ENCODE results near the gene ADAM15. TPM values are rescaled to one million over a fixed set of nuclear protein-coding genes. Genes with fewer than 3 reads are reported as not detected.

The ADAM15 gene
- total and polyA plus RNA-seq, 2 of the 8 experiments (the other 6 are each of a cell fraction or from before 2014, with no cell fraction given): 32.9 to 37.6 TPM

GRCh38 chr1:155029513-155030242 is 21.4 kb upstream of the ADAM15 start:
- no peak overlapping the region for H3K56ac ChIP-seq (replicated peaks; ENCODE audit: insufficient read length, low read depth, low read length)
- H4K5ac ChIP-seq (ENCODE audit: insufficient read length, low read depth, low read length): no peak overlapping the region
- no peaks in the 10 kb centered on the region for H3K9me3 ChIP-seq (ENCODE audit: insufficient read depth in 2 of 2, low read depth in 1 of 2, low read length in 1 of 2)
- TF ChIP-seq CTBP2 (IDR thresholded peaks at IDR 0.05; ENCODE audit: borderline replicate concordance, insufficient read depth, insufficient read length, low read length) (no peak), SAP30 (IDR thresholded peaks at IDR 0.05; ENCODE audit: insufficient read depth, insufficient replicate concordance, low read length) (no peak), ATF2 (IDR thresholded peaks at IDR 0.05; ENCODE audit: low read length) (no peak), TAF7 (optimal IDR thresholded peaks at IDR 0.05; ENCODE audit: borderline replicate concordance, low read depth, low read length) (no peak)
- no peak overlapping the region for H3K9ac ChIP-seq (replicated peaks in 1 of 4; ENCODE audit: extremely low read depth in 1 of 4, low read depth in 3 of 4, low read length in 3 of 4)
- H3K4me2 ChIP-seq (ENCODE audit: insufficient read depth in 1 of 2, low read depth in 2 of 2, low read length in 2 of 2): no peak overlapping the region
- no peak overlapping the region for H3K27ac ChIP-seq (ENCODE audit: low read depth, low read length)
- CTCF ChIA-PET (ENCODE audit: partially characterized antibody): interaction anchor here (0.6 to 9.5 kb wide), 8 partner anchors 10 to 1672 kb away, joined by 3 to 76 read pairs (median 10); no protein-coding TSS in a partner anchor
- no peaks in the 10 kb centered on the region for H4K20me1 ChIP-seq (replicated peaks in 1 of 2; ENCODE audit: control insufficient read depth in 1 of 2, insufficient read depth in 2 of 2, low read length in 2 of 2)
- DNase-seq (ENCODE audit: low read depth in 1 of 2, low spot score in 2 of 2) (no peak), FAIRE-seq (no peak)
- H2BK5ac ChIP-seq (ENCODE audit: low read depth, low read length): no peak overlapping the region
- H4K91ac ChIP-seq (replicated peaks; ENCODE audit: insufficient read length, low read length): no peak overlapping the region
- H2BK120ac ChIP-seq (replicated peaks; ENCODE audit: low read depth, low read length): no peak overlapping the region
- no peak overlapping the region for H3K4me3 ChIP-seq (ENCODE audit: extremely low read depth in 1 of 4, insufficient read depth in 2 of 4, low read depth in 3 of 4, low read length in 4 of 4)
- no peak overlapping the region for H3K14ac ChIP-seq (ENCODE audit: insufficient read length)
- WGBS, 2 experiments (ENCODE audit: extremely low coverage in 1 of 2, insufficient coverage in 1 of 2, insufficient read length in 1 of 2, insufficient replicate concordance in 2 of 2, low coverage in 1 of 2, low lambda C conversion rate in 2 of 2, missing lambda C conversion rate in 1 of 2): 91% methylated on average over 16 of the region's 16 CpGs; no CpG with 5 or more reads in 1 of the 2 experiments
- no peaks in the 10 kb centered on the region for H3K36me3 ChIP-seq (ENCODE audit: control insufficient read depth in 2 of 4, insufficient read depth in 4 of 4, low read length in 3 of 4)
- H3K23me2 ChIP-seq (ENCODE audit: low read depth, low read length): no peaks in the 10 kb centered on the region
- H3K4ac ChIP-seq (replicated peaks; ENCODE audit: insufficient read length, low read depth, low read length): no peak overlapping the region
- no peaks in the 10 kb centered on the region for H3K79me1 ChIP-seq (ENCODE audit: low read depth, low read length)
- no peak overlapping the region for H2BK20ac ChIP-seq (ENCODE audit: low read length)
- H2BK15ac ChIP-seq (ENCODE audit: low read length): no peak overlapping the region
- H3K27me3 ChIP-seq (replicated peaks in 1 of 4; ENCODE audit: control insufficient read depth in 3 of 4, extremely low read depth in 1 of 4, insufficient read depth in 3 of 4, low read length in 3 of 4): peaks cover 0 to 3% (median 1%) of the 10 kb centered on the region in 4 experiments; a peak in 1 of 7 replicates
- H3K79me2 ChIP-seq (ENCODE audit: control insufficient read depth in 1 of 2, insufficient read depth in 2 of 2, low read length in 2 of 2): no peaks in the 10 kb centered on the region
- H2BK12ac ChIP-seq (ENCODE audit: low read depth, low read length): no peak overlapping the region
- no peak overlapping the region for H2AFZ ChIP-seq (ENCODE audit: low read length)
- H3K18ac ChIP-seq (ENCODE audit: extremely low read depth, low read length): no peak overlapping the region
- POLR2A ChIA-PET (ENCODE audit: partially characterized antibody): interaction anchor here (0.6 to 2.0 kb wide), 6 partner anchors 12 to 693 kb away, joined by 3 to 5 read pairs (median 3); no protein-coding TSS in a partner anchor
- no peak overlapping the region for H2AK5ac ChIP-seq (ENCODE audit: low read depth, low read length)
- H3K4me1 ChIP-seq (replicated peaks in 1 of 4; ENCODE audit: control insufficient read depth in 3 of 4, insufficient read depth in 4 of 4, low read length in 3 of 4): peaks cover 0 to 5% (median 0%) of the 10 kb centered on the region in 4 experiments; a peak in 2 of 7 replicates
- H4K8ac ChIP-seq (ENCODE audit: extremely low read depth, insufficient read depth, low read length): no peak overlapping the region
- H3K23ac ChIP-seq (ENCODE audit: insufficient read length): no peak overlapping the region

All from H1 (cell line).